Natural killer cell (primary cell): ENCODE data around the gene ROM1. TPM values are rescaled to one million over a fixed set of nuclear protein-coding genes. Genes with fewer than 3 reads are reported as not detected.

Source experiments
- ATAC-seq, 3 donors: fragments of 150-1000 bp in 2 of 3; fragments of 200-7000 bp in 1 of 3; cut with Tn5 transposase; 1 replicate in 1 of 3; 2 replicates in 2 of 3; pipeline ENCODE4 v1.10.0; 2021; ENCODE audit warnings: mild to moderate bottlenecking in 2 of 3, moderate library complexity in 2 of 3
- DNase-seq, 2 donors: peaks; one replicate each; pipeline versions ENCODE4 v3.0.0 to v3.0.0-alpha.2; 2013 to 2021; ENCODE audit warnings: mixed read lengths in 1 of 2
- H3K27ac ChIP-seq: one replicate; pipeline ENCODE4 v1.5.1; 2013; ENCODE audit warnings: mild to moderate bottlenecking, low read length
- H3K27me3 ChIP-seq: one replicate; pipeline ENCODE4 v1.6.1; 2013; ENCODE audit warnings: low read length; ENCODE audit not compliant: control insufficient read depth, insufficient read depth
- H3K36me3 ChIP-seq: one replicate; pipeline ENCODE4 v1.6.1; 2013; ENCODE audit warnings: low read length; ENCODE audit not compliant: control insufficient read depth, insufficient read depth
- H3K4me1 ChIP-seq: one replicate; pipeline ENCODE4 v1.6.1; 2013; ENCODE audit warnings: low read length; ENCODE audit not compliant: control insufficient read depth, insufficient read depth
- H3K4me3 ChIP-seq: one replicate; pipeline ENCODE4 v1.5.1; 2013; ENCODE audit warnings: low read length
- H3K9me3 ChIP-seq: one replicate; pipeline ENCODE4 v1.6.1; 2013; ENCODE audit warnings: low read length; ENCODE audit not compliant: control insufficient read depth, insufficient read depth
- H3K27ac Mint-ChIP-seq, 2 donors: one replicate each; pipeline ENCODE4 v1.8.0; 2022; ENCODE audit warnings: mild to moderate bottlenecking in 2 of 2, mixed read lengths in 2 of 2, moderate library complexity in 1 of 2
- H3K27me3 Mint-ChIP-seq, 2 donors: one replicate each; pipeline ENCODE4 v1.8.0; 2022; ENCODE audit warnings: low read depth in 2 of 2, mixed read lengths in 2 of 2
- H3K36me3 Mint-ChIP-seq: one replicate; pipeline ENCODE4 v1.8.0; 2022; ENCODE audit warnings: mixed read lengths
- H3K4me1 Mint-ChIP-seq, 2 donors: one replicate each; pipeline ENCODE4 v1.8.0; 2022; ENCODE audit warnings: mixed read lengths in 2 of 2
- H3K4me3 Mint-ChIP-seq: one replicate; pipeline ENCODE4 v1.8.0; 2022; ENCODE audit warnings: mild to moderate bottlenecking, moderate library complexity, mixed read lengths
- H3K9me3 Mint-ChIP-seq, 2 donors: one replicate each; pipeline ENCODE4 v1.8.0; 2022; ENCODE audit warnings: mixed read lengths in 2 of 2
- WGBS: methylation state at CpG from one replicate; pipeline ENCODE4 v1.1.7; 2013; ENCODE audit warnings: missing lambda C conversion rate; ENCODE audit not compliant: insufficient coverage; 5-methylcytosine and 5-hydroxymethylcytosine counted together
- intact Hi-C: fragments of 100-400 bp; cut with micrococcal nuclease; formaldehyde crosslinking; loops from one replicate; pipeline ENCODE4 v1.14.2; 2022
- total RNA-seq, 4 donors: library from RNA; stranded (reverse); fragments of 120-200 nt in 1 of 4; gene quantifications; one replicate each; pipeline versions ENCODE4 v1.2.3 to v1.2.4, GENCODE V29; 2013 to 2022
- TF ChIP-seq, protein P1 (sequence below): fragments of 200-600 bp; IDR thresholded peaks from one replicate; pipeline ENCODE4 v1.8.0; 2022; ENCODE audit warnings: antibody characterized with exemption

ROM1 gene
- total RNA-seq, 3 donors from 2014 or later (not counting 1 experiment from before 2014, with no cell fraction given), result 2.6 to 6.9 (median 3.9) TPM

GRCh38 chr11:62607714-62608113, 5.3 kb upstream of the ROM1 start:
- Mint-ChIP-seq H3K9me3 (no peaks in the 10 kb centered on the region), H3K27me3 (no peaks in the 10 kb centered on the region), H3K4me3 (no peak overlapping the region), H3K36me3 (no peaks in the 10 kb centered on the region), H3K4me1 (peaks cover 26 to 53% of the 10 kb centered on the region in 2 donors), H3K27ac (peak overlapping the region in 1 of 2 donors; percentile 20)
- intact Hi-C loops, result no loop called here
- DNase-seq (no peak), ATAC-seq (no peak)
- 74% methylated on average over 4 of the region's 4 CpGs for WGBS
- H3K36me3 ChIP-seq, result peaks cover 44% of the 10 kb centered on the region
- H3K27ac ChIP-seq, result no peak overlapping the region
- no peaks in the 10 kb centered on the region for H3K27me3 ChIP-seq
- H3K4me1 ChIP-seq, result peaks cover 25% of the 10 kb centered on the region
- H3K9me3 ChIP-seq, result no peaks in the 10 kb centered on the region
- TF ChIP-seq, protein P1, sequence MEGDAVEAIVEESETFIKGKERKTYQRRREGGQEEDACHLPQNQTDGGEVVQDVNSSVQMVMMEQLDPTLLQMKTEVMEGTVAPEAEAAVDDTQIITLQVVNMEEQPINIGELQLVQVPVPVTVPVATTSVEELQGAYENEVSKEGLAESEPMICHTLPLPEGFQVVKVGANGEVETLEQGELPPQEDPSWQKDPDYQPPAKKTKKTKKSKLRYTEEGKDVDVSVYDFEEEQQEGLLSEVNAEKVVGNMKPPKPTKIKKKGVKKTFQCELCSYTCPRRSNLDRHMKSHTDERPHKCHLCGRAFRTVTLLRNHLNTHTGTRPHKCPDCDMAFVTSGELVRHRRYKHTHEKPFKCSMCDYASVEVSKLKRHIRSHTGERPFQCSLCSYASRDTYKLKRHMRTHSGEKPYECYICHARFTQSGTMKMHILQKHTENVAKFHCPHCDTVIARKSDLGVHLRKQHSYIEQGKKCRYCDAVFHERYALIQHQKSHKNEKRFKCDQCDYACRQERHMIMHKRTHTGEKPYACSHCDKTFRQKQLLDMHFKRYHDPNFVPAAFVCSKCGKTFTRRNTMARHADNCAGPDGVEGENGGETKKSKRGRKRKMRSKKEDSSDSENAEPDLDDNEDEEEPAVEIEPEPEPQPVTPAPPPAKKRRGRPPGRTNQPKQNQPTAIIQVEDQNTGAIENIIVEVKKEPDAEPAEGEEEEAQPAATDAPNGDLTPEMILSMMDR, result no peak
- H3K4me3 ChIP-seq, result no peak overlapping the region

DNA sequence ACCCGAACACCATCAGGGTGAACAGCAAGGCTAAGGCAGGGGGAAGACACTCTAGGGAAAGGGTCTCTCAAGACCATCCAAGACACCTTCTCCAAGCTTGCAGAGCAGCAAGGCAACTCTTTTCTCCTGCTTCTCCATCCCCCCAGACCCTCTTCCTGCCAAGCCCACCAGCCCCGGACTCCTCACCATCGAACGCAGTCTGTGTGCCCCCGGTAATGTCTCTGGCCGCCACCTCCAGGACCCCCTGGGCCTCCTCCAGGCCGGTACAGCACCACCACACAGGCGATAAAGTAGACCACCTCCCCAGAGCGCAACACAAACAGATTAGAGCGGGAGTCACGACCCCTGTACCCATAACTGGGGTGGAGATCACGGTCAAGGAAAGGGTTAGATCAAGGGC, 4.3 kb upstream of the ROM1 start:
- TF ChIP-seq, protein P1, result no peak
- H3K27me3 Mint-ChIP-seq, result no peaks in the 10 kb centered on the region
- H3K36me3 ChIP-seq, result peaks cover 44% of the 10 kb centered on the region
- 96% methylated on average over 12 of the region's 12 CpGs for WGBS
- no peak overlapping the region for H3K4me3 ChIP-seq
- DNase-seq (no peak), ATAC-seq (no peak)
- no peak overlapping the region for H3K27ac ChIP-seq
- H3K4me1 ChIP-seq, result peaks cover 27% of the 10 kb centered on the region
- no peaks in the 10 kb centered on the region for H3K27me3 ChIP-seq
- H3K36me3 Mint-ChIP-seq, result no peaks in the 10 kb centered on the region
- peaks cover 18 to 44% of the 10 kb centered on the region in 2 donors for H3K4me1 Mint-ChIP-seq
- H3K4me3 Mint-ChIP-seq, result peak overlapping the region; percentile 37
- peak overlapping the region in 1 of 2 donors; percentile 98 for H3K27ac Mint-ChIP-seq
- no peaks in the 10 kb centered on the region for H3K9me3 ChIP-seq
- intact Hi-C loops, result no loop called here
- H3K9me3 Mint-ChIP-seq, result no peaks in the 10 kb centered on the region

DNA sequence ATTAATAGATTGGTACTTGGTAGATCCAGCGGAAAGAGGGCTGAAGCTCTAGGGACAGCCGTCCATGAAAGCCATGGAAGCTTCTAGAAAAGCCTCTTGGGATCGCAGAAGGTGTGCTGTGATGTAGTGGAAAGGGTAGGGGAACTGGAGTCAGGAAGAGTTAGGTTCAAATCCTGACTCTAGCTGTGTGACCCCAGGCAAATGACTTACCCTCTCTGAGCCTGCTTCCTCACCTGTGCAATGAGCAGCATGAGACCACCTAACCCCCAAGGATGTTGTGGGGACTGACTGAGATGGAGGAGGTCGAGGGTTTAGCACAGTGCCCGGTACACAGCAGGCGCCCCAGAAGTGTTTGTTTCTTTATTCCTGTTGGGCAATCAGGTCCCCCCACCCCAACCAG, 2.7 kb upstream of the ROM1 start:
- peaks cover 18 to 53% of the 10 kb centered on the region in 2 donors for H3K4me1 Mint-ChIP-seq
- H3K4me3 Mint-ChIP-seq, result peak overlapping the region; percentile 77
- 98% methylated on average over 6 of the region's 6 CpGs for WGBS
- Histone ChIP-seq H3K9me3 (no peaks in the 10 kb centered on the region), H3K4me1 (peaks cover 27% of the 10 kb centered on the region), H3K27me3 (no peaks in the 10 kb centered on the region), H3K36me3 (peaks cover 42% of the 10 kb centered on the region), H3K27ac (no peak overlapping the region), H3K4me3 (no peak overlapping the region)
- DNase-seq (no peak), ATAC-seq (no peak)
- no peaks in the 10 kb centered on the region for H3K27me3 Mint-ChIP-seq
- intact Hi-C loops, result loop anchor here (5.0 kb wide), 1 partner anchor 97 kb away; the partner anchor contains the start of genes BSCL2 and GNG3
- TF ChIP-seq, protein P1, result no peak
- H3K9me3 Mint-ChIP-seq, result no peaks in the 10 kb centered on the region
- no peaks in the 10 kb centered on the region for H3K36me3 Mint-ChIP-seq
- H3K27ac Mint-ChIP-seq, result peak overlapping the region; percentile 95 to 98
